ENCODE measurements around the gene TGM4. TPM values are rescaled to one million over a fixed set of nuclear protein-coding genes. Genes with fewer than 3 reads are reported as not detected.

The TGM4 gene
- total RNA-seq, 3 donors from 2014 or later = 0.16 TPM; not detected in 2

DNA sequence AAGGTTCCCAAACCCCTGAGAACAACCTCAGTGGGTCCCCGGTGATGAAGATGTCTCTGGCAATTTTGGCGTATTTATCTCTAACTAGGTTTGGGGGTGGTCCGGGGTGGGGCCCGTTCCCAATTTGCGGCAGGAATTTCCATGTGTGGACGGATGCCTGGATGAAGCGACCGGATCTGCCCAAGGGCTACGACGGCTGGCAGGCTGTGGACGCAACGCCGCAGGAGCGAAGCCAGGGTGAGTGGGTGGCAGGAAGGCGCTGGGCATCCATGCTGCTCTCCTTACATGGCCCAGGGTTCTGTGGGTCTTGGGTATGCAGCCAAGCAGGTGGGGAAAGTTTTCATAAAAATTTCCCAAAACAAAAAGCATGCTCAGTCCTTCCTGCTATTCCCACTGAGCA lies 29.3 kb downstream of the TGM4 start:
- DNase-seq (ENCODE audit: low spot score in 2 of 2) = no peak
- H3K27me3 ChIP-seq = peaks cover 0 to 8% of the 10 kb centered on the region in 2 donors
- no peaks in the 10 kb centered on the region for H3K36me3 ChIP-seq

GRCh38 chr3:44905446-44906157 lies 31.2 kb downstream of the TGM4 start:
- no peaks in the 10 kb centered on the region for H3K4me1 ChIP-seq
- DNase-seq (ENCODE audit: low spot score in 2 of 2) = no peak
- intact Hi-C loops (cut with DNase I; ENCODE audit: low total_unique reads) = no loop called here
- no peaks in the 10 kb centered on the region for H3K9me3 ChIP-seq
- H3K27ac ChIP-seq = no peak overlapping the region
- no peak for TF ChIP-seq POLR2AphosphoS5 (IDR thresholded peaks at IDR 0.05)
- TF ChIP-seq POLR2A (IDR thresholded peaks at IDR 0.05) = no peak
- no peak for TF ChIP-seq CTCF (IDR thresholded peaks at IDR 0.05)
- peaks cover 0 to 4% of the 10 kb centered on the region in 2 donors for H3K27me3 ChIP-seq
- no peaks in the 10 kb centered on the region for H3K36me3 ChIP-seq
- no peak overlapping the region for H3K4me3 ChIP-seq

More for the DNA sequence above, 29.3 kb downstream of the TGM4 start:
- intact Hi-C loops (cut with DNase I; ENCODE audit: low total_unique reads) = no loop called here
- Histone ChIP-seq H3K4me1 (no peaks in the 10 kb centered on the region), H3K9me3 (no peaks in the 10 kb centered on the region), H3K27ac (no peak overlapping the region), H3K4me3 (no peak overlapping the region)
- TF ChIP-seq POLR2AphosphoS5 (IDR thresholded peaks at IDR 0.05) (no peak), CTCF (IDR thresholded peaks at IDR 0.05) (no peak), POLR2A (IDR thresholded peaks at IDR 0.05) (no peak)

DNA sequence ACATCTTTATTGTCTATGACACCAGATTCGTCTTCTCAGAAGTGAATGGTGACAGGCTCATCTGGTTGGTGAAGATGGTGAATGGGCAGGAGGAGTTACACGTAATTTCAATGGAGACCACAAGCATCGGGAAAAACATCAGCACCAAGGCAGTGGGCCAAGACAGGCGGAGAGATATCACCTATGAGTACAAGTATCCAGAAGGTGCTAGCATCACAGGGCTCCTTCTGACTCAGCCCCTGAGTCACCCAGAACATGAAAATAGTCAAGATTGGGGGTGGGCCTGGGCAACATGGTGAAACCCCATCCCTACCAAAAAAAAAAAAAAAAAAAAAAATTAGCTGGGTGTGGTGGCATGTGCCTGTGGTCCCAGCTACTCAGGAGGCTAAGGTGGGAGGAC lies 32.6 kb downstream of the TGM4 start:
- H3K27me3 ChIP-seq = peaks cover 0 to 4% of the 10 kb centered on the region in 2 donors
- no peak for TF ChIP-seq POLR2A (IDR thresholded peaks at IDR 0.05)
- intact Hi-C loops (cut with DNase I; ENCODE audit: low total_unique reads) = no loop called here
- no peak overlapping the region for H3K4me3 ChIP-seq
- no peak overlapping the region for H3K27ac ChIP-seq
- no peaks in the 10 kb centered on the region for H3K9me3 ChIP-seq
- DNase-seq (ENCODE audit: low spot score in 2 of 2) = no peak
- H3K36me3 ChIP-seq = no peaks in the 10 kb centered on the region
- no peaks in the 10 kb centered on the region for H3K4me1 ChIP-seq

DNA sequence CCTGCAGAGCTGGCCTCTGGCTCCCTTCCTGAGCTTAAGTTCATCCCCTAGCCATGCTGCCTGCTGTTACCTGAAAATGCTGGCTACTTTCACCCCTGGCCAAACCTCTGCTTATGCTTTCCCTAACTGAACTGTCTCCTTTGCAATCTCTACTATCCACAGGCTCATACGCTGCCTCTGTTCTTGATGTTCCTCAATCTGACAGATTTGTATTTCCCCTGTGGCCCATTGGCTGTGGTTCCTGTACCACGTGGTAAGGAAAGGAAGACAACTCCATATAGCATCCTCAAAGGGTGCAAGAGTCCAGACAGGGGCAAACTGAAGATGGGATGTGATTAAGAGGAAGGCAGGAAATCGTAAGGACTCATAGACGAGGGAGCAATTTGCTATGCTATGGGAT lies 33.2 kb downstream of the TGM4 start:
- no peak overlapping the region for H3K4me3 ChIP-seq
- intact Hi-C loops (cut with DNase I; ENCODE audit: low total_unique reads) = no loop called here
- no peak for DNase-seq (ENCODE audit: low spot score in 2 of 2)
- H3K9me3 ChIP-seq = no peaks in the 10 kb centered on the region
- H3K4me1 ChIP-seq = no peaks in the 10 kb centered on the region
- peaks cover 0 to 4% of the 10 kb centered on the region in 2 donors for H3K27me3 ChIP-seq
- no peak overlapping the region for H3K27ac ChIP-seq
- no peaks in the 10 kb centered on the region for H3K36me3 ChIP-seq
- no peak for TF ChIP-seq POLR2AphosphoS5 (IDR thresholded peaks at IDR 0.05)
- no peak for TF ChIP-seq POLR2A (IDR thresholded peaks at IDR 0.05)
- TF ChIP-seq CTCF (IDR thresholded peaks at IDR 0.05) = no peak

- intact Hi-C loops (cut with DNase I; ENCODE audit: low total_unique reads) = no loop called here
- no peak for TF ChIP-seq CTCF (IDR thresholded peaks at IDR 0.05)
- TF ChIP-seq POLR2AphosphoS5 (IDR thresholded peaks at IDR 0.05) = no peak
- TF ChIP-seq POLR2A (IDR thresholded peaks at IDR 0.05) = no peak
Measured at GRCh38 chr3:44909063-44909462, 34.7 kb downstream of the TGM4 start.

More at GRCh38 chr3:44909063-44909462, 34.7 kb downstream of the TGM4 start:
- Histone ChIP-seq H3K4me1 (no peaks in the 10 kb centered on the region), H3K4me3 (no peak overlapping the region), H3K36me3 (no peaks in the 10 kb centered on the region), H3K9me3 (no peaks in the 10 kb centered on the region), H3K27ac (no peak overlapping the region), H3K27me3 (no peaks in the 10 kb centered on the region)
- DNase-seq (ENCODE audit: low spot score in 2 of 2) = no peak

Measured in breast epithelium (tissue), 4 donors.